Measurements from ENCODE around the gene UGT1A4. TPM values are rescaled to one million over a fixed set of nuclear protein-coding genes. Genes with fewer than 3 reads are reported as not detected.

Gene UGT1A4
- total and polyA plus RNA-seq, 8 donors: 0.38 to 7.2 (median 1.2) TPM; not detected in 3

DNA sequence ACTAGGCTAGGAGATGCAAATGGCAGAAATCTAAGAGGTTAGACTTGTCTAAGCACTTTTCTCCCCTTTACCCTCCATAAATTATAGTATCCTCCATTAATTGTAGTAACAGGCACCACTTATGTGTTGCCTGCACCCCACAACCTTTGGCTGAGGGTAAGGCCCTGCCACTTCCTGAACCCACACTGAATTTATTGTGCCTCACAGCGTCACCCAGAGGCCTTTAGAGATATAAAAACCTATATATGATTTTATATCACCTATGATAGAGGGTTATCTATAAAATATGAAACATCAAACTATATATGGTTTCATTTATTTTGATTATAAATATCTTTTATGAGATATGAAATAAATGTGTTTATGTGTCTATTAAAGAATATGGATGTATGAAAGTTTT is 44.2 kb upstream of the UGT1A4 start:
- no peaks in the 10 kb centered on the region for H3K4me1 ChIP-seq
- no peaks in the 10 kb centered on the region for H3K9me3 ChIP-seq
- no peak for DNase-seq
- TF ChIP-seq EP300 (IDR thresholded peaks at IDR 0.05) (no peak), POLR2A (IDR thresholded peaks at IDR 0.05) (no peak), POLR2AphosphoS5 (IDR thresholded peaks at IDR 0.05) (no peak)
- TF ChIP-seq, protein P1, sequence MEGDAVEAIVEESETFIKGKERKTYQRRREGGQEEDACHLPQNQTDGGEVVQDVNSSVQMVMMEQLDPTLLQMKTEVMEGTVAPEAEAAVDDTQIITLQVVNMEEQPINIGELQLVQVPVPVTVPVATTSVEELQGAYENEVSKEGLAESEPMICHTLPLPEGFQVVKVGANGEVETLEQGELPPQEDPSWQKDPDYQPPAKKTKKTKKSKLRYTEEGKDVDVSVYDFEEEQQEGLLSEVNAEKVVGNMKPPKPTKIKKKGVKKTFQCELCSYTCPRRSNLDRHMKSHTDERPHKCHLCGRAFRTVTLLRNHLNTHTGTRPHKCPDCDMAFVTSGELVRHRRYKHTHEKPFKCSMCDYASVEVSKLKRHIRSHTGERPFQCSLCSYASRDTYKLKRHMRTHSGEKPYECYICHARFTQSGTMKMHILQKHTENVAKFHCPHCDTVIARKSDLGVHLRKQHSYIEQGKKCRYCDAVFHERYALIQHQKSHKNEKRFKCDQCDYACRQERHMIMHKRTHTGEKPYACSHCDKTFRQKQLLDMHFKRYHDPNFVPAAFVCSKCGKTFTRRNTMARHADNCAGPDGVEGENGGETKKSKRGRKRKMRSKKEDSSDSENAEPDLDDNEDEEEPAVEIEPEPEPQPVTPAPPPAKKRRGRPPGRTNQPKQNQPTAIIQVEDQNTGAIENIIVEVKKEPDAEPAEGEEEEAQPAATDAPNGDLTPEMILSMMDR (IDR thresholded peaks at IDR 0.05): no peak
- H3K27me3 ChIP-seq: no peaks in the 10 kb centered on the region
- H3K4me3 ChIP-seq: no peak overlapping the region
- H3K36me3 ChIP-seq: no peaks in the 10 kb centered on the region
- WGBS, 5 donors: 51 to 63% (median 52%) methylated on average over 1 of the region's 1 CpG
- intact Hi-C loops (cut with DNase I; ENCODE audit: low total_unique reads): no loop called here
- no peak overlapping the region for H3K27ac ChIP-seq

DNA sequence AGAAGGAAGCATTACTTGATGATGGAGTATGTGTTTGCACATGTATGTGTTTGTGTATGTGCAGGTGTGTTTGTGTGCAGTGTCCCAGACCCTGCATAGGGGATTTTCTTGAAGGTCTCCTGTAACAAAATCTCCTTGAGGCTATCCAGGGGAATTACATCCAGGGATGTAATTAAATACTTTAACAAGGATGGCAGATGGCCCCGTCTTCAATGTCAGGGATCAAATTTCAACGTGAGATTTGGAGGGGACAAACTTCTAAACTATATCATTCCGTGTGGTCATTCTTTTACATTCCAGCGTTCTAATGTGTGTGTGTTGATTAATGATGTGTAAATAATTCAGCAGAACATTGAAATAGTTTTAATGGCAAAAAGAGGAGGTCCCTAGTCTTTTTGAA is 43.5 kb upstream of the UGT1A4 start:
- no peak for TF ChIP-seq POLR2AphosphoS5 (IDR thresholded peaks at IDR 0.05)
- no peak for TF ChIP-seq EP300 (IDR thresholded peaks at IDR 0.05)
- no peak for TF ChIP-seq POLR2A (IDR thresholded peaks at IDR 0.05)
- TF ChIP-seq, protein P1 (IDR thresholded peaks at IDR 0.05): no peak
- Histone ChIP-seq H3K4me3 (no peak overlapping the region), H3K36me3 (no peaks in the 10 kb centered on the region), H3K9me3 (no peaks in the 10 kb centered on the region), H3K27ac (no peak overlapping the region), H3K27me3 (no peaks in the 10 kb centered on the region), H3K4me1 (no peaks in the 10 kb centered on the region)
- no peak for DNase-seq
- intact Hi-C loops (cut with DNase I; ENCODE audit: low total_unique reads): no loop called here
- WGBS, 5 donors: 43 to 62% (median 48%) methylated on average over 4 of the region's 4 CpGs

DNA sequence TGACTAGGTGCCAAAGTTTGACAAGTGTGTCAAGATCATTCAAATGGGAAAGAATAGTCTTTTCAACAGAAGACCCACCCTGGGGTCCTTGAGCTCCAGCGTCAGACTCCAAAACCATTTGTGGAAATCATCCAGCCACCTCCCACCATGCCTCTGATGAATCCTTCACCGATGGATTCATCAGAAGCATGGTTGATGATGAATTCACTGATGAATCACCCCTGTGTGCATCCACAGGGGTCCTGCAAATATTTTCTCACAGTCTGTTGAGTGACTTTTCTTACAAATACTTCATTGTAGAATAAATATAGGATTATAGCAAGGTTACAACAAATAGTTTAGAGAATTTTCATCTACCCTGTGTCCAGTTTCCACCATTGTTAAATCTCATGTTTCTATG is 42.5 kb upstream of the UGT1A4 start:
- Histone ChIP-seq H3K27ac (no peak overlapping the region), H3K4me3 (no peak overlapping the region), H3K36me3 (no peaks in the 10 kb centered on the region), H3K27me3 (no peaks in the 10 kb centered on the region), H3K4me1 (no peaks in the 10 kb centered on the region), H3K9me3 (no peaks in the 10 kb centered on the region)
- TF ChIP-seq, protein P1 (IDR thresholded peaks at IDR 0.05): no peak
- TF ChIP-seq POLR2AphosphoS5 (IDR thresholded peaks at IDR 0.05): no peak
- no peak for TF ChIP-seq EP300 (IDR thresholded peaks at IDR 0.05)
- no peak for TF ChIP-seq POLR2A (IDR thresholded peaks at IDR 0.05)
- intact Hi-C loops (cut with DNase I; ENCODE audit: low total_unique reads): no loop called here
- 88 to 92% (median 91%) methylated on average over 2 of the region's 2 CpGs for WGBS, 5 donors
- no peak for DNase-seq

DNA sequence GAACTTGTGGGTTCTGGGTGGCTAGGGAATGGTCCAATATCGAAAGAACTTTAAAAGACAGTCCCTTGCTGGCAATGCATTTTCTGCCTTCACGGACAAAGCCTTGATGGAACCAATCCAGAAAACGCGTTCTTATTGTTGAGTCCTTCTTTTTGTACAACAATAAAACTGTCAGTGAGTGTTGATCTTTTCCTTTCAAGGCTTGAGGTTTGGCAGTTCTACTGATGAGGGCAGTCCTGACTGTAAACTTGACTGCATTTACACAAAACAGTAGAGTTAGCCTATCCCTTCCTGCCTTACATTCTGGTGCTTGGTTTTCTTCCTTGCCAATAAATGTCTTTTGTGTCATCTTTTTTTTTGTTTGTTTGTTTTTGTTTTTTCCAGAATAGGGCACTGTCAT is 39.3 kb upstream of the UGT1A4 start:
- Histone ChIP-seq H3K9me3 (no peaks in the 10 kb centered on the region), H3K36me3 (no peaks in the 10 kb centered on the region), H3K4me1 (no peaks in the 10 kb centered on the region), H3K27ac (no peak overlapping the region), H3K27me3 (no peaks in the 10 kb centered on the region), H3K4me3 (no peak overlapping the region)
- intact Hi-C loops (cut with DNase I; ENCODE audit: low total_unique reads): no loop called here
- TF ChIP-seq POLR2A (IDR thresholded peaks at IDR 0.05): no peak
- no peak for TF ChIP-seq EP300 (IDR thresholded peaks at IDR 0.05)
- TF ChIP-seq, protein P1 (IDR thresholded peaks at IDR 0.05): no peak
- TF ChIP-seq POLR2AphosphoS5 (IDR thresholded peaks at IDR 0.05): no peak
- no peak for DNase-seq
- whole genome bisulfite sequencing, 5 donors: 76 to 81% (median 79%) methylated on average over 4 of the region's 4 CpGs

Data from stomach (tissue), 9 donors.